ENCODE data around the gene POU2F1. TPM values are rescaled to one million over a fixed set of nuclear protein-coding genes. Genes with fewer than 3 reads are reported as not detected.
A peak's percentile ranks its signal among the peaks of the same experiment; 100 is the strongest.

The POU2F1 gene
- total and polyA plus RNA-seq, 2 donors (not counting 3 experiments of a cell fraction or from before 2014, with no cell fraction given): 6.0 to 12.9 TPM

GRCh38 chr1:167454894-167455785 lies 234.5 kb downstream of the POU2F1 start:
- no TSS peak for BruUV-seq (replicated peaks)
- Histone ChIP-seq H3K9ac (replicated peaks; ENCODE audit: extremely low read depth, insufficient read depth, low read length) (peak overlapping the region; percentile 34), H4K20me1 (replicated peaks; ENCODE audit: control insufficient read depth, extremely low read depth, insufficient read depth, low read length) (no peaks in the 10 kb centered on the region), H3K27me3 (ENCODE audit: control insufficient read depth in 2 of 2, insufficient read depth in 2 of 2, low read length in 2 of 2) (peaks cover 4 to 14% of the 10 kb centered on the region in 2 experiments), H3K27ac (ENCODE audit: insufficient read depth, low read depth, low read length) (no peak overlapping the region), H3K4me1 (ENCODE audit: control insufficient read depth, extremely low read depth, insufficient read depth, low read length) (peaks cover 5% of the 10 kb centered on the region), H3K4me3 (replicated peaks in 1 of 3; ENCODE audit: insufficient read depth in 1 of 3, low read depth in 1 of 3, low read length in 3 of 3) (peak overlapping the region; percentile 38 to 63 (median 52)), H3K9me1 (replicated peaks; ENCODE audit: control insufficient read depth, extremely low read depth, insufficient read depth, low read length) (no peaks in the 10 kb centered on the region), H3K79me2 (ENCODE audit: control insufficient read depth, insufficient read depth, low read length) (no peaks in the 10 kb centered on the region), H3K4me2 (ENCODE audit: insufficient read depth, low read length) (peak overlapping the region; percentile 87), H3K36me3 (ENCODE audit: control insufficient read depth in 2 of 2, extremely low read depth in 1 of 2, insufficient read depth in 2 of 2, low read length in 2 of 2) (no peaks in the 10 kb centered on the region), H2AFZ (ENCODE audit: low read depth, low read length) (peak overlapping the region; percentile 89), H3K9me3 (replicated peaks; ENCODE audit: control insufficient read depth, insufficient read depth, low read length) (no peaks in the 10 kb centered on the region)
- TF ChIP-seq GATA2 (IDR thresholded peaks at IDR 0.05; ENCODE audit: insufficient read depth, insufficient read length, low read depth, low read length) (no peak), EZH2 (IDR thresholded peaks at IDR 0.05; ENCODE audit: borderline replicate concordance, low read depth, low read length, severe bottlenecking) (peak; percentile 43)
- ChIA-PET CTCF (interaction anchor here (0.8 to 2.6 kb wide), 10 partner anchors 13 to 396 kb away, joined by 3 to 9 read pairs (median 4); partner anchors contain the start of gene POU2F1), POLR2A (no interaction called here)
- dilution Hi-C loops (cut with MboI; ENCODE audit: extremely low pct_ligation_motif_present, low sequenced_read_pairs): no loop called here
- intact Hi-C loops (cut with micrococcal nuclease): no loop called here
- peak; percentile 40 for FAIRE-seq
- DNase-seq (ENCODE audit: low read depth, low spot score): peak; percentile 15

GRCh38 chr1:167455786-167456446 lies 235.2 kb downstream of the POU2F1 start:
- TF ChIP-seq MAX (IDR thresholded peaks at IDR 0.05; ENCODE audit: insufficient read depth, insufficient read length): no peak
- no peak for TF ChIP-seq EZH2 (IDR thresholded peaks at IDR 0.05; ENCODE audit: borderline replicate concordance, low read depth, low read length, severe bottlenecking)
- no peak for TF ChIP-seq JUN (IDR thresholded peaks at IDR 0.05; ENCODE audit: borderline replicate concordance, insufficient read depth, insufficient read length, low read depth)
- TF ChIP-seq GATA2 (IDR thresholded peaks at IDR 0.05; ENCODE audit: insufficient read depth, insufficient read length, low read depth, low read length): no peak
- TF ChIP-seq FOS (IDR thresholded peaks at IDR 0.05; ENCODE audit: borderline replicate concordance, insufficient read depth, low read length): no peak
- no peak for TF ChIP-seq POLR2A (IDR thresholded peaks at IDR 0.05; ENCODE audit: low read depth, low read length)
- TF ChIP-seq MYC (IDR thresholded peaks at IDR 0.05; ENCODE audit: low read depth, low read length): no peak
- TF ChIP-seq POLR2AphosphoS5 (IDR thresholded peaks at IDR 0.05; ENCODE audit: insufficient read depth, low read depth, low read length): no peak
- no peak for TF ChIP-seq CTCF (IDR thresholded peaks at IDR 0.05; ENCODE audit: extremely low read depth in 1 of 2, insufficient read depth in 1 of 2, low read depth in 1 of 2, low read length in 2 of 2)
- dilution Hi-C loops (cut with MboI; ENCODE audit: extremely low pct_ligation_motif_present, low sequenced_read_pairs) (no loop called here), intact Hi-C loops (cut with micrococcal nuclease) (no loop called here)
- H3K4me3 ChIP-seq (replicated peaks in 1 of 3; ENCODE audit: insufficient read depth in 1 of 3, low read depth in 1 of 3, low read length in 3 of 3): peak overlapping the region; percentile 38 to 63 (median 39)
- H3K27ac ChIP-seq (ENCODE audit: insufficient read depth, low read depth, low read length): no peak overlapping the region
- H3K36me3 ChIP-seq (ENCODE audit: control insufficient read depth in 2 of 2, extremely low read depth in 1 of 2, insufficient read depth in 2 of 2, low read length in 2 of 2): no peaks in the 10 kb centered on the region
- BruUV-seq (replicated peaks): no TSS peak
- ChIA-PET POLR2A (no interaction called here), CTCF (interaction anchor here (1.0 to 2.6 kb wide), 9 partner anchors 12 to 397 kb away, joined by 3 to 9 read pairs (median 4); partner anchors contain the start of gene POU2F1)
- peaks cover 5% of the 10 kb centered on the region for H3K4me1 ChIP-seq (ENCODE audit: control insufficient read depth, extremely low read depth, insufficient read depth, low read length)
- H3K9me1 ChIP-seq (replicated peaks; ENCODE audit: control insufficient read depth, extremely low read depth, insufficient read depth, low read length): no peaks in the 10 kb centered on the region
- peak overlapping the region; percentile 46 for H3K4me2 ChIP-seq (ENCODE audit: insufficient read depth, low read length)
- H3K9ac ChIP-seq (replicated peaks; ENCODE audit: extremely low read depth, insufficient read depth, low read length): no peak overlapping the region
- no peaks in the 10 kb centered on the region for H3K79me2 ChIP-seq (ENCODE audit: control insufficient read depth, insufficient read depth, low read length)
- no peaks in the 10 kb centered on the region for H3K9me3 ChIP-seq (replicated peaks; ENCODE audit: control insufficient read depth, insufficient read depth, low read length)
- peak overlapping the region; percentile 89 for H2AFZ ChIP-seq (ENCODE audit: low read depth, low read length)
- peaks cover 4 to 14% of the 10 kb centered on the region in 2 experiments for H3K27me3 ChIP-seq (ENCODE audit: control insufficient read depth in 2 of 2, insufficient read depth in 2 of 2, low read length in 2 of 2)
- DNase-seq (ENCODE audit: low read depth, low spot score): peak; percentile 9
- no peak for FAIRE-seq
- H4K20me1 ChIP-seq (replicated peaks; ENCODE audit: control insufficient read depth, extremely low read depth, insufficient read depth, low read length): no peaks in the 10 kb centered on the region
